GM12878 (cell line): ENCODE data around the gene DBR1.

ENCODE experiments used
- ATF3 ChIP-seq: IDR thresholded peaks from 2 replicates; pipeline ENCODE4 v1.6.1; 2011; ENCODE audit warnings: low read depth, mild to moderate bottlenecking, low read length, moderate library complexity, borderline replicate concordance; ENCODE audit errors: extremely low read depth
- CTCF ChIP-seq, 3 experiments: IDR thresholded peaks in 2 of 3; conservative IDR thresholded peaks in 1 of 3; 2 replicates each; pipeline ENCODE4 v1.5.1; 2011; ENCODE audit warnings: low read depth in 3 of 3, low read length in 3 of 3, mild to moderate bottlenecking in 3 of 3, control low read depth in 2 of 3, moderate library complexity in 2 of 3, inconsistent platforms in 1 of 3, mixed read lengths in 1 of 3; ENCODE audit not compliant: control insufficient read depth in 2 of 3, insufficient read depth in 1 of 3; ENCODE audit errors: extremely low read depth in 1 of 3
- MTA3 ChIP-seq: IDR thresholded peaks from 2 replicates; pipeline ENCODE4 v1.6.1; 2012; ENCODE audit warnings: low read length, inconsistent platforms, borderline replicate concordance
- SKIL ChIP-seq: fragments of 450-650 bp; IDR thresholded peaks from 2 replicates; pipeline ENCODE4 v1.6.1; 2017; ENCODE audit warnings: mild to moderate bottlenecking, low read depth, inconsistent platforms; ENCODE audit not compliant: poor library complexity, severe bottlenecking
- SMC3 ChIP-seq: IDR thresholded peaks from 2 replicates; pipeline ENCODE4 v1.6.1; 2011; ENCODE audit warnings: low read length, improper control_type of control experiment, borderline replicate concordance
- TARDBP ChIP-seq: IDR thresholded peaks from 2 replicates; pipeline ENCODE4 v1.6.1; 2016; ENCODE audit warnings: borderline replicate concordance

- TF ChIP-seq SKIL, result no peak
- no peak for TF ChIP-seq CTCF (IDR thresholded peaks at IDR 0.05 in 2 of 3, conservative IDR thresholded peaks at IDR 0.05 in 1 of 3; ENCODE audit: control insufficient read depth in 2 of 3, extremely low read depth in 1 of 3, insufficient read depth in 1 of 3, low read depth in 3 of 3, low read length in 3 of 3)
- no peak for TF ChIP-seq TARDBP
- TF ChIP-seq SMC3, result no peak
- TF ChIP-seq ATF3, result no peak
- no peak for TF ChIP-seq MTA3
Measured at GRCh38 chr3:138222131-138222941, 47.6 kb upstream of the DBR1 start.
